PC-3 (cell line): ENCODE data around the gene LSM3.

Experiments used
- CTCF ChIP-seq: fragments of 300-600 bp; sonication (generic); conservative IDR thresholded peaks from 2 replicates; pipeline ENCODE4 v1.5.1; 2017; ENCODE audit warnings: antibody characterized with exemption, low read depth, mild to moderate bottlenecking, low read length
- EZH2 ChIP-seq: fragments of 300-600 bp; sonication (generic); IDR thresholded peaks from one replicate; pipeline ENCODE4 v1.6.1; 2017; ENCODE audit warnings: antibody characterized with exemption, mild to moderate bottlenecking, low read length; ENCODE audit not compliant: unreplicated experiment

DNA sequence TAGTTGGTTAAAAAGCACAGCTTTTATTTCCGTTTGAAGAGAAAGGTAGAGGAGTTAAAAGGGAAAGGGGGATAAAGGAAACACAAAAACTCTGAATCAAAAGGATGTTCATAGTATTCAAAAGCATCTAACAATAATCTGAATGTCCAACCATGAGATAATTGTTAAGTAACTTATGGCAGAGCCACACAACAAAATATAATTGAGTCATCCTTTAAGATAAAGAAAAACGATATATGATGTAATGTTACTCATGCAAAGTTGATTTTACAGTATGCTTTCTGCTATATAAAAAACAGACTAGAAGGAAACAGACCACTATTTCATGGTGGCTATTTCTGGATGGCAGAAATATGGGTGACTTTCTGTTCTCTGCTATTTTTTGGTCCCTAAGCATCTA, 4.1 kb upstream of the LSM3 start:
- TF ChIP-seq CTCF (no peak), EZH2 (no peak)
